Fibroblast of skin of back (primary cell): ENCODE data around the gene ACIN1.

Experiments
- DNase-seq: peaks from one replicate; pipeline ENCODE4 v3.0.0-alpha.2; 2013

Gene ACIN1

GRCh38 chr14:23105348-23105824 lies 10.4 kb upstream of the ACIN1 start:
- DNase-seq, result no peak

- DNase-seq, result no peak
Measured at GRCh38 chr14:23104591-23105347, 9.8 kb upstream of the ACIN1 start, which contains the start of gene CIROP. Gene CIROP (minus strand): TSS chr14:23104989. CDS start chr14:23104920, 69 bp downstream.

- DNase-seq, result no peak
Measured at GRCh38 chr14:23104070-23104590, 9.2 kb upstream of the ACIN1 start.

GRCh38 chr14:23103581-23103980 lies 8.6 kb upstream of the ACIN1 start:
- no peak for DNase-seq

GRCh38 chr14:23102801-23103200 lies 7.9 kb upstream of the ACIN1 start:
- no peak for DNase-seq

GRCh38 chr14:23101986-23102625 lies 7.2 kb upstream of the ACIN1 start:
- DNase-seq, result no peak

GRCh38 chr14:23101213-23101970 lies 6.5 kb upstream of the ACIN1 start:
- no peak for DNase-seq

- no peak for DNase-seq
Measured at GRCh38 chr14:23099212-23099861, 4.4 kb upstream of the ACIN1 start.

GRCh38 chr14:23097786-23098185 lies 2.9 kb upstream of the ACIN1 start:
- DNase-seq, result no peak

- DNase-seq, result peak; percentile 99
Measured at GRCh38 chr14:23095196-23096108, 516 bp upstream of the ACIN1 start, which contains the start of gene C14orf119. Gene C14orf119 (plus strand): TSS chr14:23095505. CDS start chr14:23097659, 2,154 bp downstream.

- DNase-seq, result no peak
Measured at GRCh38 chr14:23093991-23094665, 808 bp downstream of the ACIN1 start.

- no peak for DNase-seq
Measured at GRCh38 chr14:23093526-23093925, 1.4 kb downstream of the ACIN1 start.

- no peak for DNase-seq
Measured at GRCh38 chr14:23093104-23093503, 1.8 kb downstream of the ACIN1 start.

GRCh38 chr14:23091294-23092225 lies 3.4 kb downstream of the ACIN1 start:
- DNase-seq, result no peak

- DNase-seq, result no peak
Measured at GRCh38 chr14:23090254-23090636, 4.7 kb downstream of the ACIN1 start.

- no peak for DNase-seq
Measured at GRCh38 chr14:23089498-23090253, 5.3 kb downstream of the ACIN1 start.

- DNase-seq, result no peak
Measured at GRCh38 chr14:23086565-23086964, 8.4 kb downstream of the ACIN1 start.

GRCh38 chr14:23085458-23085857 lies 9.5 kb downstream of the ACIN1 start:
- no peak for DNase-seq

GRCh38 chr14:23080474-23080873 lies 14.5 kb downstream of the ACIN1 start:
- no peak for DNase-seq
